SK-N-SH (cell line): ENCODE data around the gene KLHL17. TPM values are rescaled to one million over a fixed set of nuclear protein-coding genes. Genes with fewer than 3 reads are reported as not detected.

ENCODE experiments used
- CTCF ChIA-PET: fragments of 300-600, 350-600 bp; formaldehyde crosslinking; extraction: SDS; loops from one replicate; lab custom pipeline; 2021; lab: Yijun Ruan, JAX
- POLR2A ChIA-PET: fragments of 350-600 bp; sonication (Branson Sonifier 250); formaldehyde crosslinking; extraction: SDS; loops from one replicate; lab custom pipeline; 2020; ENCODE audit warnings: antibody characterized with exemption, inconsistent platforms; lab: Yijun Ruan, JAX
- DNase-seq: peaks from one replicate; pipeline ENCODE4 v3.0.0; 2012
- H2AFZ ChIP-seq: fragments of 200-600 bp; sonication (generic); 2 replicates; pipeline ENCODE4 v1.8.1; 2016; ENCODE audit warnings: antibody characterized with exemption, mild to moderate bottlenecking, low read depth
- H3F3A ChIP-seq: fragments of 200-600 bp; sonication (generic); replicated peaks from 2 replicates; pipeline ENCODE3; 2016; ENCODE audit warnings: antibody characterized with exemption, mild to moderate bottlenecking; ENCODE audit not compliant: insufficient read depth
- H3K27ac ChIP-seq, 2 experiments: fragments of 200-500 bp in 1 of 2; fragments of 200-600 bp in 1 of 2; sonication (Bioruptor generic) in 1 of 2; sonication (generic), shearing (Covaris generic) in 1 of 2; 2 replicates each; pipeline versions ENCODE4 v1.5.1 to v1.6.1; 2014 to 2016; ENCODE audit warnings: low read depth in 2 of 2, inconsistent platforms in 1 of 2, low read length in 1 of 2, mild to moderate bottlenecking in 1 of 2, mixed read lengths in 1 of 2
- H3K27me3 ChIP-seq: fragments of 200-600 bp; sonication (generic), shearing (Covaris generic); 2 replicates; pipeline ENCODE4 v1.6.1; 2016; ENCODE audit warnings: mixed run types; ENCODE audit not compliant: insufficient read depth
- H3K36me3 ChIP-seq, 2 experiments: fragments of 200-500 bp in 1 of 2; fragments of 200-600 bp in 1 of 2; sonication (Bioruptor generic) in 1 of 2; sonication (generic) in 1 of 2; replicated peaks in 1 of 2; 2 replicates each; pipeline versions ENCODE3 to v1.5.1; 2014 to 2016; ENCODE audit warnings: low read length in 1 of 2, mild to moderate bottlenecking in 1 of 2; ENCODE audit not compliant: insufficient read depth in 2 of 2, control insufficient read depth in 1 of 2
- H3K4me1 ChIP-seq, 2 experiments: fragments of 200-500 bp in 1 of 2; fragments of 200-600 bp in 1 of 2; sonication (Bioruptor generic) in 1 of 2; sonication (generic), shearing (Covaris generic) in 1 of 2; 2 replicates each; pipeline versions ENCODE4 v1.5.1 to v1.6.1; 2014 to 2016; ENCODE audit warnings: low read depth in 1 of 2, low read length in 1 of 2, mixed run types in 1 of 2; ENCODE audit not compliant: insufficient read depth in 2 of 2, control insufficient read depth in 1 of 2
- H3K4me2 ChIP-seq: fragments of 200-600 bp; sonication (generic), shearing (Covaris generic); 2 replicates; pipeline ENCODE4 v1.6.1; 2017; ENCODE audit warnings: mixed run types
- H3K4me3 ChIP-seq, 2 experiments: fragments of 200-500 bp in 1 of 2; fragments of 200-600 bp in 1 of 2; sonication (Bioruptor generic) in 1 of 2; sonication (generic), shearing (Covaris generic) in 1 of 2; 2 replicates each; pipeline versions ENCODE4 v1.5.1 to v1.8.1; 2014 to 2016; ENCODE audit warnings: low read depth in 2 of 2, inconsistent platforms in 1 of 2, low read length in 1 of 2, mild to moderate bottlenecking in 1 of 2, mixed read lengths in 1 of 2, moderate library complexity in 1 of 2
- H3K79me2 ChIP-seq: fragments of 200-600 bp; sonication (generic); 2 replicates; pipeline ENCODE4 v1.8.1; 2017; ENCODE audit warnings: mild to moderate bottlenecking; ENCODE audit not compliant: insufficient read depth
- H3K9ac ChIP-seq: fragments of 200-600 bp; sonication (generic); 2 replicates; pipeline ENCODE4 v1.6.1; 2017; ENCODE audit warnings: mixed run types
- H3K9me2 ChIP-seq: fragments of 200-600 bp; sonication (generic); 2 replicates; pipeline ENCODE4 v1.6.1; 2017; ENCODE audit warnings: mixed run types
- H3K9me3 ChIP-seq: fragments of 200-600 bp; sonication (generic); 2 replicates; pipeline ENCODE4 v1.6.1; 2017; ENCODE audit warnings: mixed run types, mild to moderate bottlenecking, moderate library complexity
- H4K20me1 ChIP-seq: fragments of 200-600 bp; sonication (generic); 2 replicates; pipeline ENCODE4 v1.6.1; 2017; ENCODE audit warnings: mild to moderate bottlenecking, mixed run types; ENCODE audit not compliant: insufficient read depth
- CHD2 ChIP-seq: fragments of 150-350 bp; IDR thresholded peaks from 2 replicates; pipeline ENCODE4 v1.6.1; 2018; ENCODE audit warnings: low read length; ENCODE audit not compliant: partially characterized antibody
- ELF1 ChIP-seq: IDR thresholded peaks from 2 replicates; pipeline ENCODE4 v1.4.0; 2012
- EZH2phosphoT487 ChIP-seq: fragments of 200-600 bp; sonication (generic); IDR thresholded peaks from 2 replicates; pipeline ENCODE4 v1.6.1; 2017; ENCODE audit warnings: low read depth, mixed run types, mild to moderate bottlenecking, antibody characterized with exemption, moderate library complexity, borderline replicate concordance
- FOSL2 ChIP-seq: IDR thresholded peaks from 2 replicates; pipeline ENCODE4 v1.4.0; 2012; ENCODE audit warnings: low read depth, mild to moderate bottlenecking, moderate library complexity, borderline replicate concordance
- FOXM1 ChIP-seq: IDR thresholded peaks from 2 replicates; pipeline ENCODE4 v1.4.0; 2012; ENCODE audit warnings: low read depth, mild to moderate bottlenecking
- GABPA ChIP-seq: IDR thresholded peaks from 2 replicates; pipeline ENCODE4 v1.4.0; 2012; ENCODE audit warnings: low read depth, mild to moderate bottlenecking
- JUND ChIP-seq: IDR thresholded peaks from 2 replicates; pipeline ENCODE4 v1.4.0; 2012
- NRF1 ChIP-seq: IDR thresholded peaks from 2 replicates; pipeline ENCODE4 v1.6.1; 2012; ENCODE audit warnings: low read depth, mild to moderate bottlenecking, low read length
- RAD21 ChIP-seq: IDR thresholded peaks from 2 replicates; pipeline ENCODE4 v1.6.1; 2012; ENCODE audit warnings: mild to moderate bottlenecking, low read length
- RFX5 ChIP-seq: IDR thresholded peaks from 2 replicates; pipeline ENCODE4 v1.6.1; 2012; ENCODE audit warnings: mild to moderate bottlenecking, improper control_type of control experiment, low read length
- RXRA ChIP-seq: IDR thresholded peaks from 2 replicates; pipeline ENCODE4 v1.4.0; 2012; ENCODE audit warnings: low read depth, mild to moderate bottlenecking, borderline replicate concordance
- TAF1 ChIP-seq: IDR thresholded peaks from 2 replicates; pipeline ENCODE4 v1.6.1; 2012; ENCODE audit warnings: low read depth, mild to moderate bottlenecking, low read length, moderate library complexity, borderline replicate concordance
- TCF12 ChIP-seq: IDR thresholded peaks from 2 replicates; pipeline ENCODE4 v1.4.0; 2012
- YY1 ChIP-seq: IDR thresholded peaks from 2 replicates; pipeline ENCODE4 v1.4.0; 2012; ENCODE audit warnings: low read depth, mild to moderate bottlenecking
- WGBS: methylation state at CpG from one replicate; pipeline ENCODE4 v1.1.6; 2017; ENCODE audit warnings: low lambda C conversion rate; 5-methylcytosine and 5-hydroxymethylcytosine counted together
- polyA plus RNA-seq, 3 experiments: library from polyadenylated mRNA; depleted of rRNA; stranded (reverse); fragments of >200 nt; gene quantifications; 2 replicates each; pipeline ENCODE4 v1.2.3, GENCODE V29; 2012
- TF ChIP-seq, protein P1 (sequence below): IDR thresholded peaks from 2 replicates; pipeline ENCODE4 v1.6.1; 2012; ENCODE audit warnings: mild to moderate bottlenecking, low read depth, low read length, moderate library complexity
- TF ChIP-seq, protein P2 (sequence below): IDR thresholded peaks from 2 replicates; pipeline ENCODE4 v1.4.0; 2012; ENCODE audit warnings: low read depth, borderline replicate concordance
- TF ChIP-seq, protein P3 (sequence below): fragments of 200-600 bp; sonication (generic); IDR thresholded peaks from 2 replicates; pipeline ENCODE4 v1.6.1; 2017; ENCODE audit warnings: antibody characterized with exemption, mild to moderate bottlenecking, moderate library complexity
- TF ChIP-seq, protein P4 (sequence below): IDR thresholded peaks from 2 replicates; pipeline ENCODE4 v1.4.0; 2012; ENCODE audit warnings: low read depth, borderline replicate concordance

KLHL17 gene
- polyA plus RNA-seq, 1 of the 3 experiments (the other 2 are of a cell fraction) = 27.3 TPM

DNA sequence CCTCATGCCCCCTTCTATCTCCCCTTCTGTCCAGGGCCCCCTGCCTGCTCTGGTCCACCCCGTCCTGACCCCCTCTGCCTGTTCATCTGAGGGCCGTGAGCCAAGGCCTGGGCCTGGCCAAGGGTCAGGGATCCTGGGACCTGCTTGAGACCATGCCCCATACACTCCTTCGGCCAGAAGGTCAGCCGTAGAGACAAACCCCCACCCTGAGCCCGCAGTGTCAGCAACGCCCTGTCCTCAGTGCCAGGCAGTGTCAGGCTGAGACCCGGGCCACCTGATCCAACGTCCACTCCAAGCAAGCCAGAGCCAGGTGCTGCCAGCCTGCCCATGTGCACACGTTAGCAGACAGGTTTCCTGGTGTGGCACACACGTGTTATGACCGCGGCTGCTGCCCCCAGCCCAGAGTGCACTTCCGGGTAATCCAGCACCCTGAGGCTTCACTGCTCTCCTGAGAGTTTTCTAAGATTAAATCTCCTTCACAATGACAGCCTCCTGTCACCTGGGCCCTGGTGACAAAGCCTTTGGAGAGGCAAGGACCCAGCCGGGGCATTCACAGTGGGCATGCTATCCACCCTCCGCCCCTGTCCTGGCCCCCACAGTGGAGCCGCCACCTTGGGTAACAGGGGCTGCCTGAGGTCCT is 46.8 kb upstream of the KLHL17 start:
- Histone ChIP-seq H3K9me2 (no peaks in the 10 kb centered on the region), H3K79me2 (no peaks in the 10 kb centered on the region), H2AFZ (no peak overlapping the region), H3K9me3 (no peaks in the 10 kb centered on the region), H3K36me3 (no peaks in the 10 kb centered on the region), H3K9ac (no peak overlapping the region), H3F3A (no peaks in the 10 kb centered on the region), H3K4me1 (peaks cover 0 to 39% of the 10 kb centered on the region in 2 experiments; a peak in 2 of 4 replicates), H3K27ac (no peak overlapping the region), H3K27me3 (no peaks in the 10 kb centered on the region), H3K4me3 (no peak overlapping the region), H4K20me1 (no peaks in the 10 kb centered on the region), H3K4me2 (no peak overlapping the region)
- CTCF ChIA-PET = interaction anchor here (1.0 to 2.9 kb wide), 5 partner anchors 10 to 44 kb away, joined by 3 to 20 read pairs (median 5); no protein-coding TSS in a partner anchor
- POLR2A ChIA-PET = no interaction called here
- DNase-seq = no peak
- 81% methylated on average over 2 of the region's 16 CpGs for WGBS
- TF ChIP-seq ELF1 = no peak
- no peak for TF ChIP-seq NRF1
- no peak for TF ChIP-seq CHD2
- no peak for TF ChIP-seq FOXM1
- TF ChIP-seq TCF12 = no peak
- TF ChIP-seq TAF1 = no peak
- no peak for TF ChIP-seq GABPA
- no peak for TF ChIP-seq RXRA
- TF ChIP-seq YY1 = no peak
- TF ChIP-seq, protein P1, sequence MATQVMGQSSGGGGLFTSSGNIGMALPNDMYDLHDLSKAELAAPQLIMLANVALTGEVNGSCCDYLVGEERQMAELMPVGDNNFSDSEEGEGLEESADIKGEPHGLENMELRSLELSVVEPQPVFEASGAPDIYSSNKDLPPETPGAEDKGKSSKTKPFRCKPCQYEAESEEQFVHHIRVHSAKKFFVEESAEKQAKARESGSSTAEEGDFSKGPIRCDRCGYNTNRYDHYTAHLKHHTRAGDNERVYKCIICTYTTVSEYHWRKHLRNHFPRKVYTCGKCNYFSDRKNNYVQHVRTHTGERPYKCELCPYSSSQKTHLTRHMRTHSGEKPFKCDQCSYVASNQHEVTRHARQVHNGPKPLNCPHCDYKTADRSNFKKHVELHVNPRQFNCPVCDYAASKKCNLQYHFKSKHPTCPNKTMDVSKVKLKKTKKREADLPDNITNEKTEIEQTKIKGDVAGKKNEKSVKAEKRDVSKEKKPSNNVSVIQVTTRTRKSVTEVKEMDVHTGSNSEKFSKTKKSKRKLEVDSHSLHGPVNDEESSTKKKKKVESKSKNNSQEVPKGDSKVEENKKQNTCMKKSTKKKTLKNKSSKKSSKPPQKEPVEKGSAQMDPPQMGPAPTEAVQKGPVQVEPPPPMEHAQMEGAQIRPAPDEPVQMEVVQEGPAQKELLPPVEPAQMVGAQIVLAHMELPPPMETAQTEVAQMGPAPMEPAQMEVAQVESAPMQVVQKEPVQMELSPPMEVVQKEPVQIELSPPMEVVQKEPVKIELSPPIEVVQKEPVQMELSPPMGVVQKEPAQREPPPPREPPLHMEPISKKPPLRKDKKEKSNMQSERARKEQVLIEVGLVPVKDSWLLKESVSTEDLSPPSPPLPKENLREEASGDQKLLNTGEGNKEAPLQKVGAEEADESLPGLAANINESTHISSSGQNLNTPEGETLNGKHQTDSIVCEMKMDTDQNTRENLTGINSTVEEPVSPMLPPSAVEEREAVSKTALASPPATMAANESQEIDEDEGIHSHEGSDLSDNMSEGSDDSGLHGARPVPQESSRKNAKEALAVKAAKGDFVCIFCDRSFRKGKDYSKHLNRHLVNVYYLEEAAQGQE = no peak
- TF ChIP-seq, protein P2, sequence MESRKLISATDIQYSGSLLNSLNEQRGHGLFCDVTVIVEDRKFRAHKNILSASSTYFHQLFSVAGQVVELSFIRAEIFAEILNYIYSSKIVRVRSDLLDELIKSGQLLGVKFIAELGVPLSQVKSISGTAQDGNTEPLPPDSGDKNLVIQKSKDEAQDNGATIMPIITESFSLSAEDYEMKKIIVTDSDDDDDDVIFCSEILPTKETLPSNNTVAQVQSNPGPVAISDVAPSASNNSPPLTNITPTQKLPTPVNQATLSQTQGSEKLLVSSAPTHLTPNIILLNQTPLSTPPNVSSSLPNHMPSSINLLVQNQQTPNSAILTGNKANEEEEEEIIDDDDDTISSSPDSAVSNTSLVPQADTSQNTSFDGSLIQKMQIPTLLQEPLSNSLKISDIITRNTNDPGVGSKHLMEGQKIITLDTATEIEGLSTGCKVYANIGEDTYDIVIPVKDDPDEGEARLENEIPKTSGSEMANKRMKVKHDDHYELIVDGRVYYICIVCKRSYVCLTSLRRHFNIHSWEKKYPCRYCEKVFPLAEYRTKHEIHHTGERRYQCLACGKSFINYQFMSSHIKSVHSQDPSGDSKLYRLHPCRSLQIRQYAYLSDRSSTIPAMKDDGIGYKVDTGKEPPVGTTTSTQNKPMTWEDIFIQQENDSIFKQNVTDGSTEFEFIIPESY = no peak
- TF ChIP-seq, protein P3, sequence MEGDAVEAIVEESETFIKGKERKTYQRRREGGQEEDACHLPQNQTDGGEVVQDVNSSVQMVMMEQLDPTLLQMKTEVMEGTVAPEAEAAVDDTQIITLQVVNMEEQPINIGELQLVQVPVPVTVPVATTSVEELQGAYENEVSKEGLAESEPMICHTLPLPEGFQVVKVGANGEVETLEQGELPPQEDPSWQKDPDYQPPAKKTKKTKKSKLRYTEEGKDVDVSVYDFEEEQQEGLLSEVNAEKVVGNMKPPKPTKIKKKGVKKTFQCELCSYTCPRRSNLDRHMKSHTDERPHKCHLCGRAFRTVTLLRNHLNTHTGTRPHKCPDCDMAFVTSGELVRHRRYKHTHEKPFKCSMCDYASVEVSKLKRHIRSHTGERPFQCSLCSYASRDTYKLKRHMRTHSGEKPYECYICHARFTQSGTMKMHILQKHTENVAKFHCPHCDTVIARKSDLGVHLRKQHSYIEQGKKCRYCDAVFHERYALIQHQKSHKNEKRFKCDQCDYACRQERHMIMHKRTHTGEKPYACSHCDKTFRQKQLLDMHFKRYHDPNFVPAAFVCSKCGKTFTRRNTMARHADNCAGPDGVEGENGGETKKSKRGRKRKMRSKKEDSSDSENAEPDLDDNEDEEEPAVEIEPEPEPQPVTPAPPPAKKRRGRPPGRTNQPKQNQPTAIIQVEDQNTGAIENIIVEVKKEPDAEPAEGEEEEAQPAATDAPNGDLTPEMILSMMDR = no peak
- TF ChIP-seq FOSL2 = no peak
- TF ChIP-seq JUND = no peak
- TF ChIP-seq, protein P4, sequence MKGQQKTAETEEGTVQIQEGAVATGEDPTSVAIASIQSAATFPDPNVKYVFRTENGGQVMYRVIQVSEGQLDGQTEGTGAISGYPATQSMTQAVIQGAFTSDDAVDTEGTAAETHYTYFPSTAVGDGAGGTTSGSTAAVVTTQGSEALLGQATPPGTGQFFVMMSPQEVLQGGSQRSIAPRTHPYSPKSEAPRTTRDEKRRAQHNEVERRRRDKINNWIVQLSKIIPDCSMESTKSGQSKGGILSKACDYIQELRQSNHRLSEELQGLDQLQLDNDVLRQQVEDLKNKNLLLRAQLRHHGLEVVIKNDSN = no peak
- no peak for TF ChIP-seq EZH2phosphoT487
- TF ChIP-seq RFX5 = no peak
- TF ChIP-seq RAD21 = no peak
